ENCODE results near the gene SHISA9. TPM values are rescaled to one million over a fixed set of nuclear protein-coding genes. Genes with fewer than 3 reads are reported as not detected.

Gene SHISA9
- total RNA-seq, 1 experiment from 2014 or later = 0.29 TPM

- Histone ChIP-seq H3K4me1 (no peaks in the 10 kb centered on the region), H3K4me3 (ENCODE audit: low read depth, low read length) (no peak overlapping the region), H3K36me3 (ENCODE audit: control insufficient read depth, insufficient read depth, low read length) (no peaks in the 10 kb centered on the region), H3K9me3 (no peaks in the 10 kb centered on the region), H3K27me3 (replicated peaks; ENCODE audit: control insufficient read depth, insufficient read depth, low read length) (no peaks in the 10 kb centered on the region)
- intact Hi-C loops (cut with micrococcal nuclease; ENCODE audit: unreplicated experiment) = no loop called here
- DNase-seq = no peak
- H3K27ac Mint-ChIP-seq (ENCODE audit: unreplicated experiment) = no peak overlapping the region
- H3K27me3 Mint-ChIP-seq (ENCODE audit: insufficient read depth, unreplicated experiment) = peaks cover 6% of the 10 kb centered on the region
- BruUV-seq (replicated peaks) = no TSS peak
- ChIA-PET CTCF (no interaction called here), POLR2A (no interaction called here)
- no peak overlapping the region for H3K4me3 Mint-ChIP-seq (ENCODE audit: unreplicated experiment)
- no peak for TF ChIP-seq CTCF (IDR thresholded peaks at IDR 0.05; ENCODE audit: insufficient read depth in 1 of 2, low read depth in 1 of 2, low read length in 1 of 2, severe bottlenecking in 1 of 2, unreplicated experiment in 1 of 2)
- no peaks in the 10 kb centered on the region for H3K4me1 Mint-ChIP-seq (ENCODE audit: low read depth, unreplicated experiment)
- H3K36me3 Mint-ChIP-seq (ENCODE audit: insufficient read depth, unreplicated experiment) = no peaks in the 10 kb centered on the region
- H3K9me3 Mint-ChIP-seq (ENCODE audit: unreplicated experiment) = no peaks in the 10 kb centered on the region
These were observed 63.9 kb downstream of the SHISA9 start for GRCh38 chr16:12965274-12965804.

GRCh38 chr16:12971241-12971640, 69.8 kb downstream of the SHISA9 start:
- CTCF ChIA-PET = no interaction called here
- no peaks in the 10 kb centered on the region for H3K27me3 ChIP-seq (replicated peaks; ENCODE audit: control insufficient read depth, insufficient read depth, low read length)
- no peak for DNase-seq
- Mint-ChIP-seq H3K27me3 (ENCODE audit: insufficient read depth, unreplicated experiment) (no peaks in the 10 kb centered on the region), H3K4me1 (ENCODE audit: low read depth, unreplicated experiment) (no peaks in the 10 kb centered on the region), H3K4me3 (ENCODE audit: unreplicated experiment) (no peak overlapping the region), H3K9me3 (ENCODE audit: unreplicated experiment) (no peaks in the 10 kb centered on the region), H3K27ac (ENCODE audit: unreplicated experiment) (no peak overlapping the region), H3K36me3 (ENCODE audit: insufficient read depth, unreplicated experiment) (no peaks in the 10 kb centered on the region)
- no TSS peak for BruUV-seq (replicated peaks)
- no peak overlapping the region for H3K4me3 ChIP-seq (ENCODE audit: low read depth, low read length)
- intact Hi-C loops (cut with micrococcal nuclease; ENCODE audit: unreplicated experiment) = no loop called here
- H3K4me1 ChIP-seq = no peaks in the 10 kb centered on the region
- TF ChIP-seq CTCF (IDR thresholded peaks at IDR 0.05; ENCODE audit: insufficient read depth in 1 of 2, low read depth in 1 of 2, low read length in 1 of 2, severe bottlenecking in 1 of 2, unreplicated experiment in 1 of 2) = no peak
- no peaks in the 10 kb centered on the region for H3K36me3 ChIP-seq (ENCODE audit: control insufficient read depth, insufficient read depth, low read length)
- H3K9me3 ChIP-seq = no peaks in the 10 kb centered on the region
- POLR2A ChIA-PET = no interaction called here

- H3K4me3 ChIP-seq (ENCODE audit: low read depth, low read length) = no peak overlapping the region
- H3K9me3 Mint-ChIP-seq (ENCODE audit: unreplicated experiment) = no peaks in the 10 kb centered on the region
- DNase-seq = no peak
- H3K27me3 ChIP-seq (replicated peaks; ENCODE audit: control insufficient read depth, insufficient read depth, low read length) = no peaks in the 10 kb centered on the region
- no peaks in the 10 kb centered on the region for H3K4me1 ChIP-seq
- peaks cover 6% of the 10 kb centered on the region for H3K27me3 Mint-ChIP-seq (ENCODE audit: insufficient read depth, unreplicated experiment)
- H3K4me3 Mint-ChIP-seq (ENCODE audit: unreplicated experiment) = no peak overlapping the region
- no peaks in the 10 kb centered on the region for H3K36me3 Mint-ChIP-seq (ENCODE audit: insufficient read depth, unreplicated experiment)
- no peak for TF ChIP-seq CTCF (IDR thresholded peaks at IDR 0.05; ENCODE audit: insufficient read depth in 1 of 2, low read depth in 1 of 2, low read length in 1 of 2, severe bottlenecking in 1 of 2, unreplicated experiment in 1 of 2)
- no peaks in the 10 kb centered on the region for H3K9me3 ChIP-seq
- ChIA-PET CTCF (no interaction called here), POLR2A (no interaction called here)
- no TSS peak for BruUV-seq (replicated peaks)
- H3K27ac Mint-ChIP-seq (ENCODE audit: unreplicated experiment) = no peak overlapping the region
- no peaks in the 10 kb centered on the region for H3K4me1 Mint-ChIP-seq (ENCODE audit: low read depth, unreplicated experiment)
- H3K36me3 ChIP-seq (ENCODE audit: control insufficient read depth, insufficient read depth, low read length) = no peaks in the 10 kb centered on the region
- intact Hi-C loops (cut with micrococcal nuclease; ENCODE audit: unreplicated experiment) = no loop called here
These were observed 70.8 kb downstream of the SHISA9 start for GRCh38 chr16:12972246-12972645.
